ENCODE data around the gene SH3BP2.

DNA sequence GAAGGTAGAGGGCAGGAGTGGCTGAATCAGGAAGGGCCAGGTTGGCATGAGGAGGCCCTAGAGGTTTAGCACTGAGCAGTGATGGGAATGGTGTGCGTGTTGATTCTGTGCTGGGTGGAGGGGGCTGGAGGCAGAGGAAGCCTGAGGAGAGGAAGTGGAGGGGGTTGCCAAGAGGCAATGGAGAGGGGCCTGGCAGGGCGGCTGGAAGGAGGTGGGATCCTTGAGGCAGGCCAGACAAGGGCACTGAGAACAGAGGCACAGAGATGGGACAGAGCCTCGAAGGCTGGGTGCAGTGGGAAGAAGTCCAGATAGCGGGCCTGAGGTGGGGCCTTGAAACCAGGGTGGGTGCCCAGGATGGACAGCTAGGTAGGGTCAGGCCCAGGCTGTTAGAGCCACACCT is 24.3 kb downstream of the SH3BP2 start:
- no peak for TF ChIP-seq POLR2A (IDR thresholded peaks at IDR 0.05; ENCODE audit: extremely low read depth, insufficient read length)
- TF ChIP-seq, protein P1, sequence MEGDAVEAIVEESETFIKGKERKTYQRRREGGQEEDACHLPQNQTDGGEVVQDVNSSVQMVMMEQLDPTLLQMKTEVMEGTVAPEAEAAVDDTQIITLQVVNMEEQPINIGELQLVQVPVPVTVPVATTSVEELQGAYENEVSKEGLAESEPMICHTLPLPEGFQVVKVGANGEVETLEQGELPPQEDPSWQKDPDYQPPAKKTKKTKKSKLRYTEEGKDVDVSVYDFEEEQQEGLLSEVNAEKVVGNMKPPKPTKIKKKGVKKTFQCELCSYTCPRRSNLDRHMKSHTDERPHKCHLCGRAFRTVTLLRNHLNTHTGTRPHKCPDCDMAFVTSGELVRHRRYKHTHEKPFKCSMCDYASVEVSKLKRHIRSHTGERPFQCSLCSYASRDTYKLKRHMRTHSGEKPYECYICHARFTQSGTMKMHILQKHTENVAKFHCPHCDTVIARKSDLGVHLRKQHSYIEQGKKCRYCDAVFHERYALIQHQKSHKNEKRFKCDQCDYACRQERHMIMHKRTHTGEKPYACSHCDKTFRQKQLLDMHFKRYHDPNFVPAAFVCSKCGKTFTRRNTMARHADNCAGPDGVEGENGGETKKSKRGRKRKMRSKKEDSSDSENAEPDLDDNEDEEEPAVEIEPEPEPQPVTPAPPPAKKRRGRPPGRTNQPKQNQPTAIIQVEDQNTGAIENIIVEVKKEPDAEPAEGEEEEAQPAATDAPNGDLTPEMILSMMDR (IDR thresholded peaks at IDR 0.05; ENCODE audit: low read depth, low read length): no peak

Data from NB4 (cell line).